ENCODE measurements around the gene RAB10.

Gene RAB10

DNA sequence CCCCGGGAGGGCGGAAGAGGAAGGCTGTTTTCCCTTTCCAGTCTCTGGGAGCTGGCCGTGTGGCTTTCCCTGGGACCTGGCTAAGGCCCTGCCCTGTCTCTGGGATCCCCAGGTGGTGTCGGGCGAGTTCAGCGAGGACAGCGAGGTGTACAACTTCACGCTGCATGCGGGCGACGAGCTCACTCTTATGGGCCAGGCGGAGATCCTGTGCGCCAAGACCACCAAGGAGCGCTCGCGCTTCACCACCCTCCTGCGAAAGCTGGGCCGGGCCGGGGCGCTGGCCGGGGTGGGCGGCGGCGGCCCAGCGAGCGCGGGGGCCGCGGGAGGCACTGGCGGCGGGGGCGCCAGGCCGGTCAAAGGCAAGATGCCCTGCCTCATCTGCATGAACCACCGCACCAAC, 150.2 kb downstream of the RAB10 start:
- DNase-seq, result no peak

GRCh38 chr2:26184555-26185303, 150.8 kb downstream of the RAB10 start:
- DNase-seq, result peak; percentile 9

DNA sequence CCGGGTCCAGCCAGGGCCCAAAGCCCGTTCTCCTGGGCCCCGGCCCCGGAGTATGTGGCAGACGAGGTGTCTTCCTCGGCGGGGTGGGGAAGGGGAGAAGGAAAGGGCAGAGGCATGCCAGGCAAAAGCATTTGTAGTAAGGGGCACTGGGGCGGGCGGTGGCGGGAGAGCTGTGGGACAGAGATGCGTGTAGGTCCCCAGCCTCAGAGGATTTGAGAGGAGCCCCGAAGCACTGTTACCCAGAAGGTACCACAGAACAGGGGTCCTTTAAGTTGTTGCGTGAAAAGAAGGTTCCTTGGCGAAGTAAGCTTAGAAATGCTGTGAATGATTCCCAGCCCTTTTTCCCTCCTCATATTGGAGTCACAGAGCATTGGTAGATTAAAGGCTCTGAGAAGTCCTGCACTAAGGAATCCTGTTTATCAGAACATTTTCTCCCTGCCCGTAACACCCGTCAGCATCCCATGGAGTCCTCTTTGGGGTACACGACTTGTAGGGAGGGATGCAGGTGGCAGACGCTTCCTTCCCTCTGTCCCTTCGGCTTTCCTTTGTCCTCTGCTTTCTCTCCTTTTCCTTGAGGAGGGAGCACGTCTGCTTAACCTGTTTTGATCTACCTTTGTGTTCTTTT, 151.5 kb downstream of the RAB10 start:
- DNase-seq, result no peak

GRCh38 chr2:26185954-26186770, 152.3 kb downstream of the RAB10 start:
- DNase-seq, result no peak

All from HCEC 1CT (cell line).